Adrenal gland (tissue), 5 donors: ENCODE results near the gene FGD3.

Experiments used
- CTCF ChIP-seq, 6 experiments: fragments of 450-650 bp in 4 of 6; fragments of 200-600 bp in 2 of 6; sonication (generic) in 1 of 6; IDR thresholded peaks; 1 replicate in 5 of 6; 2 replicates in 1 of 6; pipeline versions ENCODE4 v1.5.1 to v1.8.0; 2016 to 2021; ENCODE audit warnings: antibody characterized with exemption in 6 of 6, mild to moderate bottlenecking in 2 of 6, moderate library complexity in 1 of 6
- POLR2A ChIP-seq, 2 donors: fragments of 450-650 bp; IDR thresholded peaks; one replicate each; pipeline ENCODE4 v1.6.1; 2017; ENCODE audit warnings: antibody characterized with exemption in 2 of 2, mild to moderate bottlenecking in 2 of 2, moderate library complexity in 1 of 2
- donor health status: DM: no; HTN: no; CAD: no.

GRCh38 chr9:92969516-92970466 is 22.5 kb downstream of the FGD3 start:
- TF ChIP-seq CTCF (IDR thresholded peaks at IDR 0.05), result no peak
- no peak for TF ChIP-seq POLR2A (IDR thresholded peaks at IDR 0.05)
